Measurements from ENCODE around the gene CIAPIN1. TPM values are rescaled to one million over a fixed set of nuclear protein-coding genes. Genes with fewer than 3 reads are reported as not detected.

CIAPIN1 gene
- polyA plus RNA-seq, 3 donors, result 24.0 to 46.5 (median 42.1) TPM

DNA sequence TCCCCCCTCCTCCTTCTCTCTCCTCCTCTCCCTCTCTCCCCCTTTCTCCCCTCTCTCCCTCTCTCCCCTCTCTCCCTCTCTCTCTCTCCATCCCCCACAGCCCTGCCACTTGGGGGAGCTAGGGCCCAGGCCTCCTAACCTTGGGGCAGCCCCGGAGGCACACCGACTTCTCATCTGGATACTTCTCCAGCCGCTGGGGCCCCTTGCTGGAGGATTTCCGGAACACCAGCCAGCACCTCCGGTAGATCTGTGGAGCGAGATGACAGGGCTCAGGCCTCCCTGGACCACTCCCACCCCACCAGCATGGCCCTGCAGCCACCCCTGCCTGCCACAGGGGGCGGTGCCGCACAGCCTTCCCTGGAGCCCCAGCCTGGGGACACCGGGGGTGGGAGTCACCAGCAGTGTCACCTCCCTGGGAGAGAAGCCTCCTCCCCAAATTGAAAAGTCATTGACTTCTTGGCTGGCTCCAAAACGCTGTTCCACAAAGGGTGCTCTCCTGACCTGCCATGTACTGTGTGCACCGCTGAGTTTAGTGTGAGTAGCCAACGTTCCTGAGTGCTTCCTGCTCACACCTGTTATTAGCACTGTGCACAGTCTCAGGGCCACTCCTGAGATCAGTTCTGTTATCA lies 28.6 kb upstream of the CIAPIN1 start:
- no peaks in the 10 kb centered on the region for H3K9me3 ChIP-seq (replicated peaks in 1 of 2; ENCODE audit: control insufficient read depth in 1 of 2, insufficient read depth in 1 of 2, low read length in 2 of 2)
- H3K4me1 ChIP-seq (ENCODE audit: control insufficient read depth in 1 of 2, insufficient read depth in 2 of 2, low read length in 2 of 2), result peaks cover 19 to 27% of the 10 kb centered on the region in 2 donors
- H3K9ac ChIP-seq (ENCODE audit: insufficient read depth, low read length, poor library complexity, severe bottlenecking), result no peak overlapping the region
- intact Hi-C loops (cut with micrococcal nuclease), result no loop called here
- peak overlapping the region in 1 of 2 donors; percentile 4 for H3K4me3 Mint-ChIP-seq
- H3K4me2 ChIP-seq (replicated peaks; ENCODE audit: extremely low read depth, low read length, poor library complexity, severe bottlenecking), result no peak overlapping the region
- H3K79me2 ChIP-seq (ENCODE audit: insufficient read depth, low read length), result no peaks in the 10 kb centered on the region
- no peaks in the 10 kb centered on the region for H4K20me1 ChIP-seq (ENCODE audit: insufficient read depth, low read length)
- peaks cover 13 to 16% of the 10 kb centered on the region in 2 donors for H3K36me3 ChIP-seq (replicated peaks in 1 of 2; ENCODE audit: control insufficient read depth in 1 of 2, insufficient read depth in 2 of 2, low read length in 2 of 2)
- peaks cover 0 to 13% of the 10 kb centered on the region in 2 donors for H3K27me3 ChIP-seq (ENCODE audit: control insufficient read depth in 2 of 2, insufficient read depth in 2 of 2, low read length in 2 of 2)
- DNase-seq, result peak; percentile 43 to 61 (median 44)
- H3K4me1 Mint-ChIP-seq, result peaks cover 19% of the 10 kb centered on the region
- H3K27me3 Mint-ChIP-seq (ENCODE audit: low read depth in 3 of 3), result peaks cover 18 to 36% (median 22%) of the 10 kb centered on the region in 3 donors
- H3K27ac Mint-ChIP-seq, result peak overlapping the region in 2 of 7 donors; percentile 30 to 54
- H3K4me3 ChIP-seq (replicated peaks in 1 of 3; ENCODE audit: low read depth in 2 of 3, low read length in 3 of 3), result no peak overlapping the region
- peaks cover 0 to 3% (median 2%) of the 10 kb centered on the region in 7 donors for H3K9me3 Mint-ChIP-seq
- TF ChIP-seq, protein P1, sequence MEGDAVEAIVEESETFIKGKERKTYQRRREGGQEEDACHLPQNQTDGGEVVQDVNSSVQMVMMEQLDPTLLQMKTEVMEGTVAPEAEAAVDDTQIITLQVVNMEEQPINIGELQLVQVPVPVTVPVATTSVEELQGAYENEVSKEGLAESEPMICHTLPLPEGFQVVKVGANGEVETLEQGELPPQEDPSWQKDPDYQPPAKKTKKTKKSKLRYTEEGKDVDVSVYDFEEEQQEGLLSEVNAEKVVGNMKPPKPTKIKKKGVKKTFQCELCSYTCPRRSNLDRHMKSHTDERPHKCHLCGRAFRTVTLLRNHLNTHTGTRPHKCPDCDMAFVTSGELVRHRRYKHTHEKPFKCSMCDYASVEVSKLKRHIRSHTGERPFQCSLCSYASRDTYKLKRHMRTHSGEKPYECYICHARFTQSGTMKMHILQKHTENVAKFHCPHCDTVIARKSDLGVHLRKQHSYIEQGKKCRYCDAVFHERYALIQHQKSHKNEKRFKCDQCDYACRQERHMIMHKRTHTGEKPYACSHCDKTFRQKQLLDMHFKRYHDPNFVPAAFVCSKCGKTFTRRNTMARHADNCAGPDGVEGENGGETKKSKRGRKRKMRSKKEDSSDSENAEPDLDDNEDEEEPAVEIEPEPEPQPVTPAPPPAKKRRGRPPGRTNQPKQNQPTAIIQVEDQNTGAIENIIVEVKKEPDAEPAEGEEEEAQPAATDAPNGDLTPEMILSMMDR (IDR thresholded peaks at IDR 0.05), result peak; percentile 83
- no peak overlapping the region for H3K27ac ChIP-seq (ENCODE audit: low read depth in 1 of 2, low read length in 2 of 2)
- H3K36me3 Mint-ChIP-seq, result peaks cover 17% of the 10 kb centered on the region in 2 donors
- 0% methylated on average over 8 of the region's 12 CpGs for WGBS (ENCODE audit: insufficient coverage)
- H2AFZ ChIP-seq (ENCODE audit: insufficient read depth, low read depth, low read length, poor library complexity, severe bottlenecking), result peak overlapping the region; percentile 14

DNA sequence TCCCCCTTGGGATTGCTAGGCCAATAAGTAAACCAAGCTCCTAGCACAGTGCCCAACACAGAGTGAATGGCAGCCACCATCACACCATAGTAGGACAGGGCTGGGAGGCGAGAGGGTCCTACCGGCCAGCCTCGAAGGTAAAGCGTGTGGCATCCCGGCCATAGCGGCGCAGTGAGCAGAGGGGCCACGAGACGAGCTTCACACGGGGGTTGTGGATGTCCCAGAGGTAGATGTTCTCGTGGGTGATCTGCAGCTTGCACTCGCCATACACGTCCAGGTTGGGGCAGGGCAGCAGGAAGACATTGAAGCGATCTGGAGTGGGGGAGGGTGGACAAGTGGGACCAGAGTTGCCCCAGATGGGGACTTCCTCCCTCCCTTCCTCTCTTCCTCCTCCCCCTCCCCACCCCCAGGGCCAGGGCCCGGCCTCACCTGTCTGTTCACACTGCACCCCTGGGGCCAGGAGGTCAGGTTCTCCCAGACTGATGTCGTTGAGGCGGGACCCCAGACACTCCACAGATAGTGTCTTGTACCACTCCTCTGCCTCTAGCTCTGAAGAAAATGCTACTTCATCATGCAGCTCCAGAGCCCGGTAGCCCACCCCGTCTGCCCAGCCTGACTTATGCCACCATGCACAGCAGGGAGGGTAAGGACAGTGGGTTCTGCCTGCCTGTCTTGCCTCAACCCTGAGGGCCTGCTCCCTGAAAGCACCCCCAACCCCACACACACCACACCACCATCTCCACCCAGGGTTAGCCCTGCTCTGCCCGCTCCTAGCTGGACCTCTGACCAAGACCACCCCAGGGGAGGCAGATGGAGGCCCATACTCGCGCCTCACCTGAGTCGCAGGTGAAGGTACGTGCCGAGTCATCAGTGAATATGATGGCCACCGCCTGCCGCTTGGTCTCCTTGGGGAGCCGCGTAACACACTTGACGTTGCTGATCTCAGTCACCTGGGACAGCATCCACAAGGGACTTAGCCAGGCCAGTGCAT lies 27.8 kb upstream of the CIAPIN1 start:
- Mint-ChIP-seq H3K36me3 (peaks cover 25 to 26% of the 10 kb centered on the region in 2 donors), H3K4me3 (no peak overlapping the region), H3K27ac (peak overlapping the region in 2 of 7 donors; percentile 30 to 50), H3K4me1 (peaks cover 28% of the 10 kb centered on the region), H3K27me3 (ENCODE audit: low read depth in 3 of 3) (peaks cover 12 to 31% (median 22%) of the 10 kb centered on the region in 3 donors), H3K9me3 (peaks cover 0 to 3% (median 2%) of the 10 kb centered on the region in 7 donors)
- 66% methylated on average over 21 of the region's 30 CpGs for WGBS (ENCODE audit: insufficient coverage)
- TF ChIP-seq, protein P1 (IDR thresholded peaks at IDR 0.05), result no peak
- no peak overlapping the region for H2AFZ ChIP-seq (ENCODE audit: insufficient read depth, low read depth, low read length, poor library complexity, severe bottlenecking)
- H3K27ac ChIP-seq (ENCODE audit: low read depth in 1 of 2, low read length in 2 of 2), result no peak overlapping the region
- peaks cover 0 to 13% of the 10 kb centered on the region in 2 donors for H3K27me3 ChIP-seq (ENCODE audit: control insufficient read depth in 2 of 2, insufficient read depth in 2 of 2, low read length in 2 of 2)
- H3K4me2 ChIP-seq (replicated peaks; ENCODE audit: extremely low read depth, low read length, poor library complexity, severe bottlenecking), result no peak overlapping the region
- H3K9ac ChIP-seq (ENCODE audit: insufficient read depth, low read length, poor library complexity, severe bottlenecking), result no peak overlapping the region
- no peaks in the 10 kb centered on the region for H3K9me3 ChIP-seq (replicated peaks in 1 of 2; ENCODE audit: control insufficient read depth in 1 of 2, insufficient read depth in 1 of 2, low read length in 2 of 2)
- peaks cover 22 to 25% of the 10 kb centered on the region in 2 donors for H3K36me3 ChIP-seq (replicated peaks in 1 of 2; ENCODE audit: control insufficient read depth in 1 of 2, insufficient read depth in 2 of 2, low read length in 2 of 2)
- no peaks in the 10 kb centered on the region for H3K79me2 ChIP-seq (ENCODE audit: insufficient read depth, low read length)
- H3K4me3 ChIP-seq (replicated peaks in 1 of 3; ENCODE audit: low read depth in 2 of 3, low read length in 3 of 3), result no peak overlapping the region
- intact Hi-C loops (cut with micrococcal nuclease), result no loop called here
- no peak for DNase-seq
- H4K20me1 ChIP-seq (ENCODE audit: insufficient read depth, low read length), result no peaks in the 10 kb centered on the region
- H3K4me1 ChIP-seq (ENCODE audit: control insufficient read depth in 1 of 2, insufficient read depth in 2 of 2, low read length in 2 of 2), result peaks cover 19 to 35% of the 10 kb centered on the region in 2 donors

Measured in CD14-positive monocyte (primary cell).